Liver (tissue), 3 donors: Measurements from ENCODE around the gene PAPOLB.

ENCODE experiments used
- ATF3 ChIP-seq: IDR thresholded peaks from 2 replicates; pipeline ENCODE4 v1.6.1; 2016; ENCODE audit warnings: antibody characterized with exemption
- CTCF ChIP-seq: fragments of 150-350 bp; IDR thresholded peaks from 2 replicates; pipeline ENCODE4 v1.5.1; 2017; ENCODE audit warnings: improper control_type of control experiment, low read depth, low read length; ENCODE audit not compliant: missing input control
- FOXA2 ChIP-seq: IDR thresholded peaks from 2 replicates; pipeline ENCODE4 v1.6.1; 2016; ENCODE audit warnings: antibody characterized with exemption
- GABPA ChIP-seq, 2 donors: IDR thresholded peaks in 1 of 2; conservative IDR thresholded peaks in 1 of 2; 2 replicates each; pipeline ENCODE4 v1.6.1; 2016; ENCODE audit warnings: antibody characterized with exemption in 2 of 2, mild to moderate bottlenecking in 1 of 2, moderate library complexity in 1 of 2
- HNF4G ChIP-seq: IDR thresholded peaks from 2 replicates; pipeline ENCODE4 v1.6.1; 2016; ENCODE audit warnings: antibody characterized with exemption
- JUND ChIP-seq, 2 donors: IDR thresholded peaks; 2 replicates each; pipeline ENCODE4 v1.6.1; 2016; ENCODE audit warnings: antibody characterized with exemption in 2 of 2
- REST ChIP-seq: IDR thresholded peaks from 2 replicates; pipeline ENCODE4 v1.6.1; 2016; ENCODE audit warnings: antibody characterized with exemption, mild to moderate bottlenecking
- SP1 ChIP-seq: IDR thresholded peaks from 2 replicates; pipeline ENCODE4 v1.6.1; 2018; ENCODE audit warnings: antibody characterized with exemption, mild to moderate bottlenecking
- TAF1 ChIP-seq: conservative IDR thresholded peaks from 2 replicates; pipeline ENCODE4 v1.6.1; 2016; ENCODE audit warnings: antibody characterized with exemption, mild to moderate bottlenecking
- YY1 ChIP-seq: IDR thresholded peaks from 2 replicates; pipeline ENCODE4 v1.6.1; 2016; ENCODE audit warnings: antibody characterized with exemption, mild to moderate bottlenecking
- ZBTB33 ChIP-seq: IDR thresholded peaks from 2 replicates; pipeline ENCODE4 v1.6.1; 2016; ENCODE audit warnings: antibody characterized with exemption
- TF ChIP-seq, protein P1 (sequence below): IDR thresholded peaks from 2 replicates; pipeline ENCODE4 v1.6.1; 2016; ENCODE audit warnings: antibody characterized with exemption
- donor health status: healthy.
- donor health status: healthy.

- TF ChIP-seq CTCF (no peak), YY1 (no peak), JUND (IDR thresholded peaks at IDR 0.05) (no peak), REST (no peak), FOXA2 (no peak), ATF3 (no peak), TAF1 (no peak), GABPA (IDR thresholded peaks at IDR 0.05 in 1 of 2, conservative IDR thresholded peaks at IDR 0.05 in 1 of 2) (no peak), ZBTB33 (no peak), HNF4G (no peak), SP1 (no peak)
- TF ChIP-seq, protein P1, sequence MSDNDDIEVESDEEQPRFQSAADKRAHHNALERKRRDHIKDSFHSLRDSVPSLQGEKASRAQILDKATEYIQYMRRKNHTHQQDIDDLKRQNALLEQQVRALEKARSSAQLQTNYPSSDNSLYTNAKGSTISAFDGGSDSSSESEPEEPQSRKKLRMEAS, result no peak
These were observed 26.3 kb upstream of the PAPOLB start for GRCh38 chr7:4888161-4888560.
